Renal cortical epithelial cell (primary cell): ENCODE results near the gene CACNA2D1. TPM values are rescaled to one million over a fixed set of nuclear protein-coding genes. Genes with fewer than 3 reads are reported as not detected.

ENCODE experiments used
- DNase-seq: peaks from one replicate; pipeline ENCODE4 v3.0.0-alpha.2; 2011; ENCODE audit warnings: low read depth
- total RNA-seq: library from RNA; depleted of rRNA; stranded (reverse); fragments of >200 nt; gene quantifications from 2 replicates; pipeline ENCODE4 v1.2.3, GENCODE V29; 2014

CACNA2D1 gene
- total RNA-seq, 1 donor from 2014 or later: 15.0 TPM

- DNase-seq: no peak
These were observed 212.6 kb downstream of the CACNA2D1 start for GRCh38 chr7:82230811-82231581.

GRCh38 chr7:82229164-82229563, 214.4 kb downstream of the CACNA2D1 start:
- no peak for DNase-seq

GRCh38 chr7:82226191-82226590, 217.4 kb downstream of the CACNA2D1 start:
- DNase-seq: no peak

- no peak for DNase-seq
These were observed 219.0 kb downstream of the CACNA2D1 start for GRCh38 chr7:82224529-82224928.

- DNase-seq: no peak
These were observed 220.0 kb downstream of the CACNA2D1 start for GRCh38 chr7:82223580-82223979.

- no peak for DNase-seq
These were observed 222.4 kb downstream of the CACNA2D1 start for GRCh38 chr7:82221152-82221674.

GRCh38 chr7:82212466-82212865, 231.1 kb downstream of the CACNA2D1 start:
- no peak for DNase-seq

- no peak for DNase-seq
These were observed 232.2 kb downstream of the CACNA2D1 start for GRCh38 chr7:82211333-82211732.

GRCh38 chr7:82210416-82211184, 233.0 kb downstream of the CACNA2D1 start:
- DNase-seq: peak; percentile 9

GRCh38 chr7:82209179-82209747, 234.3 kb downstream of the CACNA2D1 start:
- DNase-seq: no peak

- peak; percentile 96 for DNase-seq
These were observed 238.9 kb downstream of the CACNA2D1 start for GRCh38 chr7:82204694-82205093.

GRCh38 chr7:82202965-82203364, 240.6 kb downstream of the CACNA2D1 start:
- DNase-seq: no peak

- no peak for DNase-seq
These were observed 241.5 kb downstream of the CACNA2D1 start for GRCh38 chr7:82202107-82202506.

GRCh38 chr7:82200601-82201000, 243.0 kb downstream of the CACNA2D1 start:
- no peak for DNase-seq

- DNase-seq: peak; percentile 48
These were observed 249.4 kb downstream of the CACNA2D1 start for GRCh38 chr7:82194016-82194643.

- DNase-seq: no peak
These were observed 254.9 kb downstream of the CACNA2D1 start for GRCh38 chr7:82188636-82189035.

- DNase-seq: no peak
These were observed 258.1 kb downstream of the CACNA2D1 start for GRCh38 chr7:82185443-82185842.

- peak; percentile 76 for DNase-seq
These were observed 259.9 kb downstream of the CACNA2D1 start for GRCh38 chr7:82183634-82184033.

- no peak for DNase-seq
These were observed 264.3 kb downstream of the CACNA2D1 start for GRCh38 chr7:82179311-82179710.

- no peak for DNase-seq
These were observed 268.3 kb downstream of the CACNA2D1 start for GRCh38 chr7:82175319-82175718.

GRCh38 chr7:82173400-82174021, 270.1 kb downstream of the CACNA2D1 start:
- DNase-seq: no peak

- no peak for DNase-seq
These were observed 270.7 kb downstream of the CACNA2D1 start for GRCh38 chr7:82172881-82173280.
